Measurements from ENCODE around the gene CYB5RL. TPM values are rescaled to one million over a fixed set of nuclear protein-coding genes. Genes with fewer than 3 reads are reported as not detected.
"Not testable (repeated sequence)": the region's sequence is repeated elsewhere in the genome, so short reads cannot be mapped to it uniquely, and the experiment has no call there.

CYB5RL gene
- total RNA-seq, 2 donors from 2014 or later, result 7.1 to 12.0 TPM

DNA sequence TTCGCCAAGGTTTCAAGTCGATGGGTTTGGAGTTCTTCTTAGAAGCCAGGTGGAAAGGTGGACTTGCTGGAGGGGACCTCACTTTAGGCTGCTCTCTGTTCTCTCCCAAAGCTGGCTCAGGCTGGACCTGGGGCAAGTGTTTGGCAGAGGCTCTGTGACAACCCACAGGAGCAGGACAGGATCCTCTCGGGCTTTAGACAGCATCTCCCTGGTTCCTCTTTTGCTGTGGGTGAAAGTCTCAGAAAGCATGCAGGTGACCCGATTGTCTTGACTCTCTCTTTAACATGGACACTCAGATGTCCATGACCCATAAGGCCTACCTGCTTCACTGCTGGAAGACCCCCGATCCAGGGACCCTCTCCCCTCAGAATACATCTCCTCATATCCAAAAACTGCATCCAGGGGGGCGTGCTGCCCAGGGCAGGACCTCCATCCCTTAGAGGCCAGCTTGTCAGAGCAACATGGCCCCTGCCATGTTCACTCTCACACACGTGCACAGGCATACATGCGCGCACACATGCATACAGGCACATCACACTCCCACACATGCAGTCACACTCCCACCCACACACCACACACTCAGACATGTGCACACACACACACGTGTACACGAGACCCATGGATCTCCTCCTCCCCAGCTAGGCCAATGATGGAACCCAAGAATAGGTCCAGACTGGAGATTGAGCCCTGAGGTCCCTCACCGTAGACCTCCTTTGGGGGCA is 21.4 kb upstream of the CYB5RL start:
- H3K27ac Mint-ChIP-seq, result peak overlapping the region; percentile 26 to 41
- peaks cover 4 to 29% of the 10 kb centered on the region in 2 donors for H3K4me1 Mint-ChIP-seq (ENCODE audit: low read depth in 2 of 2)
- H3K9me3 Mint-ChIP-seq, result no peaks in the 10 kb centered on the region
- H3K4me3 Mint-ChIP-seq, result no peak overlapping the region
- H3K27me3 Mint-ChIP-seq, result no peaks in the 10 kb centered on the region
- DNase-seq (ENCODE audit: low spot score), result no peak
- peaks cover 12% of the 10 kb centered on the region for H3K36me3 Mint-ChIP-seq
- no peak for ATAC-seq

DNA sequence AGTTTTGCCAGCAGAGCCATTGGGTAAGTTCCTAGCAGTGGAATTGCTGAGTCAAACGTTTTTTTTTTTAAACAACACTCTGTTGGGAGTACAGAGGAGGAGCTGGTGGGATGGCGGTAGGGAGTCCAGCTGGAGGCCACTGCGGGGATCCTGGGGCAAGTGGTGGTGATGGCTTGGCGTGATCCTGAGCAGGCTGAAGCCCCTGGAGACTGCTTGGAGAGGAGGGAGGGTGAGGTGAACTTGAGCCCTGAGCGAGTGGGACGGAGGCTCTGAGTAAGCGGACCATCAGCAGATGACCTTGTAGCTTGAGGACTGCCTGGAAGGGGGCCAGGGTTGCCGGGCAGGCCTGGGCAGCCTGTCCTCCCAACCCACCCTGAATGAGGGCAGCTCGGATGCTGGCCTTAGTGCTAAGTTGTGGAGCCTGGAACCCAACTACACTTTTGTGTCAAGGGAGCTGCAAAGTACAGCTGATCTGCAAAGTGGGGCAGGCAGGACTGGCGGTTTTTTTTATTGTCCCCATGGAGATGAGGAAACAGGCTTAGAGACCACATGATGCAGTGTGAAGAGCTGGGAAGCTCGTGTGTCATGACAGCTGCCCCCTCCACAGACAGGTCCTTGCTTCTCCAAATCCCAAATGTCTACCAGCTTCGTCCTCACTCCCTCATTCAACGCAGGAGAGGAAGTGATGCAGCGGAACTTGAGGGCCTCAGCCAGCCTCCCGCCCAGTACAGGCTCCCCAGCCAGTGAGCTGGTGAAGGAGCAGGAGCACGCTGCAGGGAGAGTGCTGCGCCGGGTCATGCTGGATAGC is 20.4 kb upstream of the CYB5RL start:
- Mint-ChIP-seq H3K27me3 (no peaks in the 10 kb centered on the region), H3K4me1 (ENCODE audit: low read depth in 2 of 2) (peaks cover 4 to 24% of the 10 kb centered on the region in 2 donors), H3K9me3 (no peaks in the 10 kb centered on the region), H3K4me3 (no peak overlapping the region), H3K27ac (peak overlapping the region; percentile 59 to 79), H3K36me3 (peaks cover 13% of the 10 kb centered on the region)
- DNase-seq (ENCODE audit: low spot score) (no peak), ATAC-seq (no peak)

DNA sequence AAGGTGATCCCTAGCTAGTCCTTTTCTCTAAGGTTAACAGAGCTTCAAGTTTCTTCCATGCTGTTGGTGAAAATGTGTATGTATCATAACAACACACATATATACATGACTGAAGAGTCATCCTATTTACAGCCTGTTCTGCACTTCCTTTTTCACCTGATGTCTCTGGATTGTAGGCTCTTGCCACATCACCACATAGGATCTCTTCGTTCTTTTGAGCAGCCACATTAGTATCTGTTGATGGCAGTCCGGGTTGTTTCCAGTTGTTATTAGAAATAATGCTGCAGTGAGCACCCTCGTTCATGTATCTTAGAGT is 19.8 kb upstream of the CYB5RL start:
- DNase-seq (ENCODE audit: low spot score) (no peak), ATAC-seq (no peak)
- H3K27me3 Mint-ChIP-seq, result no peaks in the 10 kb centered on the region
- no peaks in the 10 kb centered on the region for H3K9me3 Mint-ChIP-seq
- no peak overlapping the region for H3K4me3 Mint-ChIP-seq
- peak overlapping the region; percentile 59 to 79 for H3K27ac Mint-ChIP-seq
- peaks cover 13% of the 10 kb centered on the region for H3K36me3 Mint-ChIP-seq
- H3K4me1 Mint-ChIP-seq (ENCODE audit: low read depth in 2 of 2), result peaks cover 4 to 24% of the 10 kb centered on the region in 2 donors

DNA sequence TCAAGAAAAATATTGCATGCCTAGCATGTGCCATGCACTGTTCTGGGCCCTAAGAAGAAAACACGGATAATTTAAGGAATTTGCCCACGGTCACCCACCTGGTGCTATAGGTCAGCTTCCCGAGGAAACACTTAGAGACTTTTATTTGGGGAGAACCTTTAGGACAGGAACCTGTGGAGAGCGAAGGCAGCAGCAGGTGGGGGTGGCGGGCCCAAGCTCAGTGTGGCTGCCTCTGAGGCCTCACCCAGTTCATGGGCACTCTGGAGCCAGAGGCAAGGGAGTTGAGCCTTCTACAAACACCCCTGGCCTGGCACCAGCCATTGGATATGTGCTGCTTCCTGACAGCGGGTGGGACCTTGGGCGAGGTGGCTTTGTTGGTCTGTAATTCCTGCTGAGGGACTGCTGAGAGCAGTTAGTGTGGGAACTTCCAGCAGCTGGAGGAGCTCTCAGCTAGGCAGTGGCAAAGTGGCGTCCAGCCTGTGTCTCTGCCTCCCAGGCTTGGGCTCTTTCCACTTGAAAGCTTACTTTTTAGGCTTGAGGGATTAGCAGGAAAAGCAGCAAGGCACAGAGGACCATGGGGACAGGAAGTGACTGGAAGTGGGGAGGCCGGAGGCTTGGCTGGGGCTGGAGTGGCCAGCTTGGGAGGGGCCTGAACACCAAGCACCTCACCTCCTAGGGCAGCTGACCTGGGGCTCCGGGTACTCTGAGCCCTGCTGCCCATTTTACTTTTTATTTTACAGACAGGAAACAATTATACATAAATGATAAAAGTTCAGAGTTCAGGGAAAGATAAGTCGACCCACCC is 19.3 kb upstream of the CYB5RL start:
- Mint-ChIP-seq H3K27ac (peak overlapping the region; percentile 59 to 79), H3K36me3 (peaks cover 13% of the 10 kb centered on the region), H3K4me1 (ENCODE audit: low read depth in 2 of 2) (peaks cover 4 to 24% of the 10 kb centered on the region in 2 donors), H3K9me3 (no peaks in the 10 kb centered on the region), H3K4me3 (no peak overlapping the region), H3K27me3 (no peaks in the 10 kb centered on the region)
- no peak for ATAC-seq
- no peak for DNase-seq (ENCODE audit: low spot score)

DNA sequence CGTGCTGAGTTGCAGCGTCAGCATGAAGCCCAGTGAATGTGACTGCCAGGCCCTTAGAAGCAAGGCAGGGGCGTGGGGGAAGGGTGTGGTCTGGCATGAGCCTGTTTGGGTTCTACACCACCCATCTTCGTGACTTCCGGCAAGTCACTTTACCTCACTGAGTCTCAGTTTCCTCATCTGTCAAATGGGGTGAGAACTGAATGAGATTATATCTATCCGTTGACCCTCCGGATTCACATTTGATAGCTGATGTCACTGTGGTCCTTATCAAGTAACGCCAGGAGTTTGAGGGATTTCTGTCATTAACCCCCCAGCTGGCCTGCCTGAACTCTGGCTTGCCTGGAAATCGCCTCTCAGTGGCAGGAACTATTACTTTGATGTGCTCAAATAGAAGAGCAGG is 15.7 kb upstream of the CYB5RL start:
- no peak overlapping the region for H3K4me3 Mint-ChIP-seq
- peaks cover 10 to 24% of the 10 kb centered on the region in 2 donors for H3K4me1 Mint-ChIP-seq (ENCODE audit: low read depth in 2 of 2)
- H3K36me3 Mint-ChIP-seq, result peaks cover 27% of the 10 kb centered on the region
- no peaks in the 10 kb centered on the region for H3K9me3 Mint-ChIP-seq
- no peak for ATAC-seq
- H3K27ac Mint-ChIP-seq, result no peak overlapping the region
- H3K27me3 Mint-ChIP-seq, result no peaks in the 10 kb centered on the region
- DNase-seq (ENCODE audit: low spot score), result no peak

DNA sequence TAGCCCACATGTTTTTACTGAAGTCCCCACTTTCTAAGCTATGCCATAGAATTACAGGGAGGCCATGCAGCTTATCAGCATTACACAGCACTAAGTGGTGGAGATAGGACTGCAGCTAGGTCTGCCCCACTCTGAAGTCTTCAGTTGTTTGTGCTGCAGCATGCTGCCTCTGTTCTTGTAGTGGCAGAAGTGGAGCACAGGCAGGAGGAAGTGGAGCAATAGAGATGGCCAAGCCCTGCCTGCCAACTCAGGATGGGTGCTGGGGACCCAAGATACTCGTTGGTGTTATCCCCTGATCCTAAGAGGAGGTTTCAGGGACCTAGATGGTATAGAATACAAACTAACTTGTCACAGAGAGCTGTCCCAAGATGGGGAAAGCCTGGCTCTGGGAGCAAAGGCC is 13.0 kb upstream of the CYB5RL start:
- Mint-ChIP-seq H3K4me3 (no peak overlapping the region), H3K27me3 (no peaks in the 10 kb centered on the region), H3K36me3 (peaks cover 45% of the 10 kb centered on the region), H3K4me1 (ENCODE audit: low read depth in 2 of 2) (peaks cover 18% of the 10 kb centered on the region in 2 donors), H3K9me3 (no peaks in the 10 kb centered on the region), H3K27ac (no peak overlapping the region)
- ATAC-seq (no peak), DNase-seq (ENCODE audit: low spot score) (no peak)

DNA sequence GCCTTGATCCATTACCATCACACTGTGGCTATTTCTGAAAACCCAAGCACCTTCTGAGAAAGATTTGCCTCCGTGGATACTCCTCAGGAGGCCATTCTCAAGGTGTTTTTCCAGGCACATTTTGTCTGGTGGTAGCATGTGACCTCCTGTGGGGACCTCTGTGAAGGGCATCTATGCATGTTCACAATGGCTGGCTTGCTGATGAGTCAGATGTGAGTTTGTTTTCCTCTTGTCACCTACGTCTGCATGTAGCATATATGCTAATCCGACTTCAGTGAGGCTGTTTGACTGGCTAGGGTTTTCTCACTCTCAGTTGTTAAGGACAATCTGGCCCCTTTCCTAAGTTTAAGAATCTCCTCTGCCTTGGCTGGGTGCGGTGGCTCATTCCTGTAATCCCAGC is 8.1 kb upstream of the CYB5RL start:
- not testable (repeated sequence) for ATAC-seq; H3K27me3 Mint-ChIP-seq; DNase-seq (ENCODE audit: low spot score); H3K27ac Mint-ChIP-seq; H3K4me3 Mint-ChIP-seq; H3K9me3 Mint-ChIP-seq
- H3K4me1 Mint-ChIP-seq (ENCODE audit: low read depth in 2 of 2), result peaks cover 15 to 19% of the 10 kb centered on the region in 2 donors
- H3K36me3 Mint-ChIP-seq, result peaks cover 54% of the 10 kb centered on the region

DNA sequence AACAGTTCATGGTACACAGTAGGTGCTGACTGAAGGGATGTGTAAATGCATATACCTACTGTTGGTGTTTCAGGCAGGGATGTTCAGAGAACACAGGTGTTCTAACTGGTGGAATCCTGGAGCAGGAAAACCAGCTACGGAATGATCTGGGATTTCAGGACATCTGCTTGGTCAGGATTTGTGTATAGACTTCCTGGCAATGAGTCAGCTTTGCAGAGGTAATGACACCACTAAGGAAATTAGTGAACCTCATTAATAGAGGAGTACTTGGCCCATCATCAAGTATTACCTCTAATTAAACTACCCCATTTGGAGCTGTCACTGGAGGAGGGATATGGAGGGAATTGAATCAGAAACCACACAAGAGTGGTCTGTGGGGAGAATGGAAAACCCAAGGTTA is 7.5 kb upstream of the CYB5RL start:
- Mint-ChIP-seq H3K36me3 (peaks cover 58% of the 10 kb centered on the region), H3K4me1 (ENCODE audit: low read depth in 2 of 2) (peaks cover 18 to 24% of the 10 kb centered on the region in 2 donors), H3K9me3 (no peaks in the 10 kb centered on the region), H3K27ac (no peak overlapping the region), H3K4me3 (no peak overlapping the region), H3K27me3 (no peaks in the 10 kb centered on the region)
- ATAC-seq (no peak), DNase-seq (ENCODE audit: low spot score) (no peak)

DNA sequence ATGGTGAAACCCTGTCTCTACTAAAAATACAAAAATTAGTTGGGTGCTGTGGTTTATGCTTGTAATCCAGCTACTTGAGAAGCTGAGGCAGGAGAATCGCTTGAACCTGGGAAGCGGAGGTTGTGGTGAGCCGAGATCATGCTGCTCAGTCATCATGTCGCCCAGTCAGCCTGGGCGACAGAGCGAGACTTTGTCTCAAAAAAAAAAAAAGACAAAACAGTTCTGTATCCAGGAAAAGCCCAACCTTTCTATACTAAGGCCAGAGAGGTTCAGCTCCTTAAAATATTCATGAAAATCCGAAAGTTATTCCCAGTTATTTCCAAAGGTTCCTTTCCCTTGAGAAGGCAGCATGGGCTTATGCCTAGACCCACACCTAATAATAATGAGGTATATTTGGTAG is 4.4 kb upstream of the CYB5RL start:
- Mint-ChIP-seq H3K4me1 (ENCODE audit: low read depth in 2 of 2) (peaks cover 32 to 35% of the 10 kb centered on the region in 2 donors), H3K27me3 (no peaks in the 10 kb centered on the region), H3K36me3 (peaks cover 36% of the 10 kb centered on the region), H3K4me3 (no peak overlapping the region), H3K9me3 (no peaks in the 10 kb centered on the region), H3K27ac (no peak overlapping the region)
- DNase-seq (ENCODE audit: low spot score) (no peak), ATAC-seq (no peak)

DNA sequence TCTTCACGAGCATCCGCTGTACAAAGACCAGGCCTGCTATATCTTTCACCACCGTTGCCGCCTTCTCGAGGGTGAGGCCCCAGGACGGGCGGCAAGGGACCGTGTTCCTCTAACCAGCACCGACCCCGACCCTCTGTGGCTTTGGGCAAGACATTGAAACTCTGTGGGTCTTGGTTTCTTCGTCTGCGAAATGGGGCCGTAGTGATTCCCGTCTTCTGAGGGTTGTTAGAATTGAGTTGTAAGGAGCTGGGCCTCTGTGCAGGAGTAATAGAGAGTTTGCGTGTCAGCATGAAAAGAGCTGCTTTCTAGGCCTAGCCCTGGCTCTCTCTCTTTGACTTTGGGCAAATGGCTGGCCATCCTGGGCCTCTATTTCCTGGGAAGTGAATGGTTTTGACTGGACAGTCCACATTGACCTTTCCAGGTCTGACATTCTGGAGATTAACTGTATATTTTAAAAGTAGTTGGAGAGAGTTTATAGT is 728 bp upstream of the CYB5RL start:
- ATAC-seq (peak in 1 of 2 donors; percentile 48), DNase-seq (ENCODE audit: low spot score) (no peak)
- Mint-ChIP-seq H3K4me1 (ENCODE audit: low read depth in 2 of 2) (peaks cover 30% of the 10 kb centered on the region in 2 donors), H3K9me3 (no peaks in the 10 kb centered on the region), H3K36me3 (peaks cover 12% of the 10 kb centered on the region), H3K27ac (peak overlapping the region; percentile 70 to 89), H3K4me3 (peak overlapping the region; percentile 87), H3K27me3 (no peaks in the 10 kb centered on the region)

DNA sequence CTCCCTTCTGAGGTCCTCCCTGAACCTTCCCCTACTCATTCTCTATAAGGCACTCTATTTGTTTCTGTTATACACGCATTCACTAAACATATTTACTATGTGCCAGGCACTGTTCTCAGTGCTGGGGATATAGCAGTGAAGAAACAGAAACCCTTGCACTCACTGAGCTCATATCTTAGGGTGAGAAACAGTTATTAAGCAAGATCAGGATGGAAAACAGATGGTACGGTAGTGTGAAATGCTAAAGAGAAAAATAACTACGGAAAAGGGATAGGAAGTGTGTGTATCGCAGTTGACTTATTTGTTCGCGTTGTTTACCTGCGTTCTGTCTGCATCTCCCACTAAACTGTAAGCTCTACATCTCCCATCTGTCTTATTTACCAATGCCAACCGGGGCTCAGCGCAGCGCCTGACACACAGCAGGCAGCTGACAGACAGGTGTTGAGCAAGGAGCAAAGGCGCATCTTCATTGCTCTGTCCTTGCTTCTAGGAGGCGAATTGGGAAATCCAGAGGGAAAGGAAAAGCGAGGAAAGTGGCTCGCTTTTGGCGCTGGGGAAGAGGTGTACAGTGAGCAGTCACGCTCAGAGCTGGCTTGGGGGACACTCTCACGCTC is 572 bp downstream of the CYB5RL start:
- Mint-ChIP-seq H3K4me1 (ENCODE audit: low read depth in 2 of 2) (peaks cover 30% of the 10 kb centered on the region in 2 donors), H3K4me3 (peak overlapping the region; percentile 87), H3K36me3 (peaks cover 4% of the 10 kb centered on the region), H3K9me3 (no peaks in the 10 kb centered on the region), H3K27me3 (no peaks in the 10 kb centered on the region), H3K27ac (peak overlapping the region; percentile 70 to 89)
- ATAC-seq (peak in 1 of 2 donors; percentile 1), DNase-seq (ENCODE audit: low spot score) (no peak)

DNA sequence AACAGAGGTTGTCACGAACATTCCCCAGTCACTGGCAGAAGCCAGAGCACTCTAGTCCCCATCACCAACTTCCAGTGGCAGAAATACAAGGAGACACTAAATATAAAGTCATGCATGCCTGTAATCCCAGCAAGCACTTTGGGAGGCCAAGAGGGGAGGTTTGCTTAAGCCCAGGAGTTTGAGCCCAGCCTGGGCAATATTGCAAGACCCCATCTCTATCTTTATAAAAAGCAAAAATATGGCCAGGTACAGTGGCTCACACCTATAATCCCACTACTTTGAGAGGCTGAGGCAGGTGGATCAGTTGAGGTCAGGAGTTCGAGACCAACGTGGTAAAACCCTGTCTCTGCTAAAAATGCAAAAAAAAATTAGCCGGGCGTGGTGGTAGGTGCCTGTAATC is 6.4 kb downstream of the CYB5RL start:
- DNase-seq (ENCODE audit: low spot score), result no peak
- H3K36me3 Mint-ChIP-seq, result no peaks in the 10 kb centered on the region
- no peak overlapping the region for H3K27ac Mint-ChIP-seq
- H3K9me3 Mint-ChIP-seq, result no peaks in the 10 kb centered on the region
- H3K4me1 Mint-ChIP-seq (ENCODE audit: low read depth in 2 of 2), result no peaks in the 10 kb centered on the region
- H3K4me3 Mint-ChIP-seq, result no peak overlapping the region
- ATAC-seq, result no peak
- no peaks in the 10 kb centered on the region for H3K27me3 Mint-ChIP-seq

DNA sequence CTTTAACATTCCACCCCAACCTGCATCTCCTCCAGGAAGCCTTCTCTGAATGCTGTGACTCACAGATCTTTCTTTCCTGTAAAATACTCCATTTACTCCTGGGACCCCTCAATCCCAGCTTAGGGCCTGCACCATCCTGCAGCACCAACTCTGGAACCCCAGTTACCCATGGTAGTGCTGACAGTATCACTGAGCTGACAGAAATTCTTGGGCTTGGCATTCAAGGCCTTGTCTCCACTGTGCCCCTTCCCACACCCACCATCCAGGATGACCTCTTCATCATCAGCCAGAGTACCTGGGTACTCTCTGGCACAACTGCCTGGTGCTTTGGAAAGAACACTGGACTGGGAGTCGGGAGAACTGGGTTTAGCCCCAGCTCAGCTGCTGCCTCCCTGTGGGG is 8.3 kb downstream of the CYB5RL start:
- Mint-ChIP-seq H3K9me3 (no peaks in the 10 kb centered on the region), H3K27me3 (no peaks in the 10 kb centered on the region), H3K4me3 (no peak overlapping the region), H3K36me3 (no peaks in the 10 kb centered on the region), H3K4me1 (ENCODE audit: low read depth in 2 of 2) (no peaks in the 10 kb centered on the region), H3K27ac (no peak overlapping the region)
- ATAC-seq (no peak), DNase-seq (ENCODE audit: low spot score) (no peak)
